ENCODE measurements around the gene TMEM79.

DNA sequence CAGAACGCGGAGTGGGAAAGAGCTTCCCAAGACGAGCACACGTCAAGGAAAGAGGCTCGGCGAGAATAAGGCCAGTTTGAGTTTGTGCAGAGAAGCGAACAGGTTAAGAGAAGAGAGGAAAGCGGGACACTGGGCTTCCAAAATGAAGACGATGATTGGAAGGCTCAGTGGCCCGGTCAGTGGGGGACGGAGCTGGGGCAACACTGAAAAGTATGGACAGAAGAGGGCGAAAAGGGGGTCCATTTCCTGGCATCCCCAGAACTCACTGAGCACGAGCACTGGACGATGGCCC lies 53.7 kb downstream of the TMEM79 start:
- no peak for TF ChIP-seq EZH2 (IDR thresholded peaks at IDR 0.05; ENCODE audit: low read length)
- TF ChIP-seq, protein P1, sequence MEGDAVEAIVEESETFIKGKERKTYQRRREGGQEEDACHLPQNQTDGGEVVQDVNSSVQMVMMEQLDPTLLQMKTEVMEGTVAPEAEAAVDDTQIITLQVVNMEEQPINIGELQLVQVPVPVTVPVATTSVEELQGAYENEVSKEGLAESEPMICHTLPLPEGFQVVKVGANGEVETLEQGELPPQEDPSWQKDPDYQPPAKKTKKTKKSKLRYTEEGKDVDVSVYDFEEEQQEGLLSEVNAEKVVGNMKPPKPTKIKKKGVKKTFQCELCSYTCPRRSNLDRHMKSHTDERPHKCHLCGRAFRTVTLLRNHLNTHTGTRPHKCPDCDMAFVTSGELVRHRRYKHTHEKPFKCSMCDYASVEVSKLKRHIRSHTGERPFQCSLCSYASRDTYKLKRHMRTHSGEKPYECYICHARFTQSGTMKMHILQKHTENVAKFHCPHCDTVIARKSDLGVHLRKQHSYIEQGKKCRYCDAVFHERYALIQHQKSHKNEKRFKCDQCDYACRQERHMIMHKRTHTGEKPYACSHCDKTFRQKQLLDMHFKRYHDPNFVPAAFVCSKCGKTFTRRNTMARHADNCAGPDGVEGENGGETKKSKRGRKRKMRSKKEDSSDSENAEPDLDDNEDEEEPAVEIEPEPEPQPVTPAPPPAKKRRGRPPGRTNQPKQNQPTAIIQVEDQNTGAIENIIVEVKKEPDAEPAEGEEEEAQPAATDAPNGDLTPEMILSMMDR (optimal IDR thresholded peaks at IDR 0.05 in 1 of 3, IDR thresholded peaks at IDR 0.05 in 1 of 3, conservative IDR thresholded peaks at IDR 0.05 in 1 of 3; ENCODE audit: extremely low read depth in 1 of 3, insufficient read depth in 2 of 3, low read length in 3 of 3), result no peak

Data from keratinocyte (primary cell).